ENCODE results near the gene PI4KB. TPM values are rescaled to one million over a fixed set of nuclear protein-coding genes. Genes with fewer than 3 reads are reported as not detected.

Gene PI4KB
- total RNA-seq, 1 donor from 2014 or later = 46.8 TPM

DNA sequence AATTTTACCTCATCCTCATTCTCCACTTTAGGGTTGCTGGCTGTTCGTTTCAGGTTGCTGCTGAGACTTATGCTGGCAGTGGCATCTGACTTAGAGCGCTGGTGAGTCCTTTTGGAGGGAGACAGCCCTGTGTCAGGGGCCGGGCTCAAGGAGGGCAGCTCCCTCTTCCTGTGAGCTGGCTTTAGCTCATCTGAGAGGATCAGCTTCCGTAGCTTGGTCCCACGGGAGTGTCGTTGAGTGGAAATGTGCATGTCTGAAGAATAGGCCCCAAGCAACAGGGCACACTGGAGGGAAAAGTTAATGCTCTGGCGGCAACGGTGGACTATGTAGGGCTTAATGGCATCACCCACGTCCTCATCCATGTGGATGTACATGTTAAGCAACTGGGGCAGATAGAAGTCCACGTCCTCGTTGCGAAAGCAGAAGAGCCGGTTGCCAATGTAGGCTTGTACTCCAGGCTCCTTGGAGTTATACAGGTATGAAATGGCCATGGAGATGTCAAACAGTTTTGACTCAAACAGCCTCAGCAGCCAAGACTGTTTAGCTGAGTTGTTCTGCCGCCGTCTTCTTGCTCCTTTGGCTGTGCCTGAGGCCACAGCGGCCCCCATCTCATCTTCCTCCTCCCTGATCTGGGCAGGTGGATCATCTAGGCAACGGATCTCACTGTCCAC is 11.5 kb downstream of the PI4KB start:
- DNase-seq (no peak), ATAC-seq (no peak)

GRCh38 chr1:151314137-151314875 is 12.9 kb downstream of the PI4KB start:
- ATAC-seq (peak; percentile 74), DNase-seq (peak; percentile 86)
- intact Hi-C loops (cut with micrococcal nuclease) = no loop called here

More for the DNA sequence above, 11.5 kb downstream of the PI4KB start:
- intact Hi-C loops (cut with micrococcal nuclease) = no loop called here

DNA sequence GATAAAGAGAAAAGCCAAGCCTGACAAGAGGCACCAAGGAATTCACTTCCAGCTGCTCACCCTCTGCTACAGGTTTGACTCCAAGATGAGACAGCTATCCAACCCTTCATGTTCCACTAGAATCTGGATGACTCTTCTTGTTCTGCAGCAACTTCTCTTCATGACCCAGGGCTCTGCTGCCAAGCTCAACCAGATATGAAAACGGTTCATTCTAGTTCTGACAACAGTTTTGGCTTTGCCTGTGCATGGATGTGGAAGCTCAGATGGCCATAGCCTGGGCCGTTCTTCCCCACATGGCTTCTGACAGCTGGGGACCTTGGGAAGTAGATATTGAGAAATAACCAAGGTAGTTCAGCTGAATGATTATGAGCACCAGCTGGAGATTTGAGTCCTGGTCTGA is 13.7 kb downstream of the PI4KB start:
- intact Hi-C loops (cut with micrococcal nuclease) = no loop called here
- ATAC-seq = peak; percentile 56

DNA sequence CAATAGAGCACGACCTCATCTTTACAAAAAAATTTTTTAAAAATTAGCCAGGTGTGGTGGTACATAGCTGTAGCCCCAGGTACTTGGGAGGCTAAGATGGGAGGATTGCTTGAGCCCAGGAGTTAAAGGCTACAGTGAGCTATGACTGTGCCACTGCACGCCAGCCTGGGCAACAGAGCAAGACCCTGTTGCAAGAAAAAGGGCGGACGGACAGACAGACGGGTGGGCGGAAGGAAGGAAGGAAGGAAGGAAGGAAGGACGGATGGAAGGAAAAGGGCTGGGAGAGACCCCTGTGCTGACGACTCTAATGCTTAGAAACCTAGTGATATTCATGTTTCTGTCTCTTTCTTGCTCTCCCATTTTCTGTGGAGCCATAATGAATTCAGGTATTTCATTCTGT is 14.4 kb downstream of the PI4KB start:
- intact Hi-C loops (cut with micrococcal nuclease) = no loop called here
- ATAC-seq = no peak

More for the DNA sequence above, 13.7 kb downstream of the PI4KB start:
- peak; percentile 59 for DNase-seq

DNA sequence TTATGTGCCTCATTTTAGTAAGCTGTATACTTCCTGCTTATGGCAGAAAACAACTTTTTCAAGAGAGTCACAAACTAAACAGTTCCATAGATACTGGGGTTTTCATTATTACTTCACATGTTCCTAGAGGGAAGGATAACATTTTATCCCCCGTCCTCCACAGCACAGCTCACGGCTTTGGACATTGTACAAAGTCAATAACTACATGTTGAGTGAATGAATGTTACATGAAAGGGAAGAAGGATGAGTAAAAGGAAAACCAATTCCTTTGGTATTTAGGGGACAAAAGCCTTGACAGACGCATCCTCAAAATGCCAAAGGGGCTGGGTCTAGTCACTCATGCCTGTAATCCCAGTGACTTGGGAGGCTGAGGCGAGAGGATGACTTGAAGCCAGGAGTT is 14.8 kb downstream of the PI4KB start:
- intact Hi-C loops (cut with micrococcal nuclease) = no loop called here
- DNase-seq (no peak), ATAC-seq (no peak)

More for the DNA sequence above, 14.4 kb downstream of the PI4KB start:
- no peak for DNase-seq

- intact Hi-C loops (cut with micrococcal nuclease) = no loop called here
Observed at GRCh38 chr1:151311589-151312331, 15.5 kb downstream of the PI4KB start.

GRCh38 chr1:151311011-151311410 is 16.2 kb downstream of the PI4KB start:
- DNase-seq (no peak), ATAC-seq (no peak)
- intact Hi-C loops (cut with micrococcal nuclease) = no loop called here

More at GRCh38 chr1:151311589-151312331, 15.5 kb downstream of the PI4KB start:
- ATAC-seq (peak; percentile 89), DNase-seq (peak; percentile 61)

DNA sequence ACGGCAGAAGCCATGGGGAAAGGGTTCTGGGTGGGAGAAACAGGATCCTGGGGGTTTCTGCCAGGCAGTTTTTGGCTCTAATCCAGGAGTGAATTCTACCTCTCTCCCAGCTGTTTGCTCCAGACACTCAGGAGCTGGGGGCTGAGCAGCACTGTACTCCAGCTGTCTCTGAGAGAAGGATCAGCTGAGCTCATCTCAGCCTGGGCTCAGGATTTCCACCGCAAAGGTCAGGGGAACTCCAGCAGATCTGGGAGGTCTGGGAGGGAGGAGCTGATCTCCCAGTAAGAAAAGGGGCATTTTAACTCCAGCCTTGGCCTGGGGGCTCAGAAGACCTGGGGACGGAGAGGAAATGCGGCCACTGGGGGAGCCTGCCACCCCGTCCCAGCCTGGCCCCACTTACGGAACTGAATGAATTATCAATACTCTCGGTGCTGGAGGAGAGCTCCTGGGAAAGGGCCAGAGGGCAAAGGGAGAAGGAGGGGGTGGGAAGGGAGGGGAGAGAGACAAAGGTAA is 17.3 kb downstream of the PI4KB start:
- ATAC-seq (peak; percentile 18), DNase-seq (no peak)

DNA sequence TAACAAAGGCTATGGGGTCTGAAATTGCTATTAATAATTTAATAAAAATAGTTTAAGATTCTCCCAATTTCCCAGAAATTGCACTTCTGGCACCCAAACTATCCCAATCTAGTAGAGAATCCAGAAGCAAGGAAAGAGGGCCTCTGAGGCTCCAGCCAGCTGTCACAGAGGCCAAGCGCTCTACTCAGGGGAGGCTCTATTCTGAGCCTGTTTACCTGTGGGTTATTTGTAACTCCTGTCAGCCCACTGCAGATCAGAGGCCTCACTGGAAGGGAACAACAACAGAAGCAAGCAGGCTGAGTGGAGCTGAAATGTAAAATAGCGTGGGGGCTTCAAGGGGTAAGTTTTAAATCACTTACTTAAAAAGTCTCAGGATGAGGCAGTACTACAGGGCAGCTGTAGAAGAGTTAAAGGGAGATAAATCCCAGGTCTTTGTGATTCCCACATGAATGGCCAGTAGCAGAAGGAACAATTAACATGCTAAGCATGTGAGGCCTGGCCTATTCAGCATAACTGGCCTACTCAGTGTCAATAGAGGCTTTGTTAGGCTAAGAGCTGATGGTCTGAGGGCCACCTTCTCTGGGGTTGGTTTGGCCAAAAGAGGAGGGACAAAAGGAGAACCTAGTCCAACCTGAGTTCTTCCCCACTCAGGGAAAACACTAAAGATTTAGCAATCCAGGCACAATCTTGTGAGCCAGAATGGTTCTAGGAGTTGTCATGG is 32.3 kb downstream of the PI4KB start:
- no peak for ATAC-seq
- intact Hi-C loops (cut with micrococcal nuclease) = no loop called here

More for the DNA sequence above, 17.3 kb downstream of the PI4KB start:
- intact Hi-C loops (cut with micrococcal nuclease) = no loop called here

GRCh38 chr1:151293093-151293492 is 34.1 kb downstream of the PI4KB start:
- ATAC-seq = no peak
- intact Hi-C loops (cut with micrococcal nuclease) = no loop called here
- no peak for DNase-seq

More for the DNA sequence above, 32.3 kb downstream of the PI4KB start:
- no peak for DNase-seq

DNA sequence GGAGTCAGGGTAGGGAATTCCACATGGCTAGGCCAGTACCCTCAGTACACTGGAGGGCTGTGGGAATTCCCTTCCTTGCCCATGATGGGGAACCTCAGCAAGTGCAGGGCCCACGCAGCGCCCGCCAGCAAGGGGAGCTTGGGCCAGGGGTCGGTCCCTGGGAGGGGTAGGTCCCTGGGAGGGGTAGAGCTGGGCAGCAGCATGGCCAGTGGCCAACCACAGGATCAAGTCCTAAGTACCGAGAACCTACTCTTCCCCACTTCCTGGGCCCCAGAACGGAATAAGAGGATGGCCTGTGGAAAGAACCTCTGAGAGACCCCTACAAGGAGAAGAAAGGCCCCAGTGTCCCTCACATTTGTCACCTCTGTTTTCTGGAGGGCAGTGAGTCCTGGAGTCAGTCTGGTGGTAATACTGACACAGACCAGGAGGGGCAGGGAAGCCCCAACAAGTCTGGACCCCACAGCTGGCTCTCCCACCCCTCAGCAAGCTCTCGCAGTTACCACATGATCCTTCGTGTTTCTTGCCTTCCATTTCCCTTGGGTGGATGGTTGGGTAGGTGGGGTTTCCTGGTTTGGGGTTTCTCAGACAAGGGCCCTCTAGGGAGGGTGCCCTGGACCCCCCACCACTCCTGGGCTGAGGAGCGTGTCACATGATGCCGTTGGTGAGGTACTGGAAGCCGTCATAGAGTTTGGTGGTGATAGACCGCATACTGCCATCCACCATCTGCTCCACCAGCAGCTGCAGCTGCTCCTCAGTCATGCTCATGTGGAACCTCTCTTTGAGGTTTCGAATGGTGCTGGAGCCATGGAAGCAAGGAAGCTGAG is 34.8 kb downstream of the PI4KB start:
- no peak for DNase-seq
- peak; percentile 3 for ATAC-seq
- intact Hi-C loops (cut with micrococcal nuclease) = no loop called here

GRCh38 chr1:151290709-151291303 is 36.4 kb downstream of the PI4KB start:
- no peak for ATAC-seq
- intact Hi-C loops (cut with micrococcal nuclease) = no loop called here
- no peak for DNase-seq

DNA sequence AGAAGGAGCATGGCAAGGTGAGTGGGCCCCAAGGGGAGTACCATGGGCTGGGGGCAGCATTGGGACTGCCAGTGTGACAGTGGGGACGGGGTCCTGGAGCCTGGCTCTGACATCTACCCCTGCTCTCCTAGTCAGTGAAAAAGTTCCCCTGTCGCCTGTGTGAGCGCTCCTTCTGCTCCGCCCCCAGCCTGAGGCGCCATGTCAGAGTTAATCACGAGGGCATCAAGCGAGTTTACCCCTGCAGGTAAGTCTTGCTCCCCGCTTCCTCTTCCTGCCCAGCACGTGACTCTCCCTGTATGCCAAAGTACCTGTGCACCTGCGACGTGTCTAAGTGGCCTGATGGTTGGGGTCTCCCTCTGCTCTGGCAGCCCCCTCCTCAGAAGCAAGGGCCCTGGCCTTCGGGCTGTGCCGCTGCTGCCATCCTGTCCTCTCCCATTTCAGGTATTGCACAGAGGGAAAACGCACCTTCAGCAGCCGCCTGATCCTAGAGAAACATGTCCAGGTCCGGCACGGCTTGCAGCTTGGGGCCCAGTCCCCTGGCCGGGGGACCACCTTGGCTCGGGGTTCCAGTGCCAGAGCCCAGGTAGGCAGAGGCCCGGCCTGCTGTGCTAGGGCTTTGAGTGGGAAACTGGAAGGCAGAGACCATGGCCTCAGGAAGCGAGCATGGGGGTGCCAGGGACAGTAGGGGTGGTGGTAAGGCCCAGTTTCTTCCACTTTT is 37.1 kb downstream of the PI4KB start:
- intact Hi-C loops (cut with micrococcal nuclease) = no loop called here
- ATAC-seq = no peak
- no peak for DNase-seq

- DNase-seq (no peak), ATAC-seq (no peak)
- intact Hi-C loops (cut with micrococcal nuclease) = no loop called here
Observed at GRCh38 chr1:151289080-151289935, 37.9 kb downstream of the PI4KB start.

- intact Hi-C loops (cut with micrococcal nuclease) = no loop called here
- no peak for ATAC-seq
- no peak for DNase-seq
Observed at GRCh38 chr1:151288502-151288901, 38.7 kb downstream of the PI4KB start.

GRCh38 chr1:151287767-151288500 is 39.3 kb downstream of the PI4KB start:
- intact Hi-C loops (cut with micrococcal nuclease) = no loop called here
- ATAC-seq = no peak
- no peak for DNase-seq

All from left ventricle myocardium superior (tissue), 1 donor.